Urinary bladder (tissue), 4 donors: ENCODE measurements around the gene EIF4E1B. TPM values are rescaled to one million over a fixed set of nuclear protein-coding genes. Genes with fewer than 3 reads are reported as not detected.

Experiments used
- DNase-seq: peaks from one replicate; pipeline ENCODE4 v3.0.0-alpha.2; 2015; ENCODE audit errors: extremely low spot score
- H3K27ac ChIP-seq: one replicate; pipeline ENCODE4 v1.5.1; 2013; ENCODE audit warnings: low read depth, mild to moderate bottlenecking, moderate library complexity
- H3K36me3 ChIP-seq: one replicate; pipeline ENCODE4 v1.6.1; 2013; ENCODE audit warnings: mild to moderate bottlenecking, moderate library complexity; ENCODE audit not compliant: insufficient read depth
- H3K4me1 ChIP-seq: one replicate; pipeline ENCODE4 v1.6.1; 2013; ENCODE audit warnings: mild to moderate bottlenecking, moderate library complexity; ENCODE audit not compliant: insufficient read depth
- H3K4me3 ChIP-seq: one replicate; pipeline ENCODE4 v1.5.1; 2013; ENCODE audit warnings: low read depth, low read length
- WGBS: extraction: QIAGEN DNeasy Blood & Tissue Kit; methylation state at CpG from one replicate; pipeline ENCODE4 v1.1.7; 2013; 5-methylcytosine and 5-hydroxymethylcytosine counted together
- polyA plus RNA-seq: library from polyadenylated mRNA; stranded (reverse); fragments of 200-250 nt; gene quantifications from one replicate; pipeline ENCODE4 v1.2.3, GENCODE V29; 2013
- total RNA-seq: library from RNA; depleted of rRNA; stranded (reverse); fragments of >200 nt; gene quantifications from one replicate; pipeline ENCODE4 v1.2.3, GENCODE V29; 2014
- donor health status: healthy with polysubstance abuse.
- donor health status: healthy.

Gene EIF4E1B
- total and polyA plus RNA-seq, 2 donors = not detected

- 57% methylated on average over 10 of the region's 10 CpGs for WGBS
- DNase-seq = no peak
Measured at GRCh38 chr5:176676361-176676824, 45.9 kb downstream of the EIF4E1B start.

GRCh38 chr5:176677209-176677939, 46.9 kb downstream of the EIF4E1B start:
- 81% methylated on average over 12 of the region's 12 CpGs for WGBS
- Histone ChIP-seq H3K27ac (no peak overlapping the region), H3K4me3 (no peak overlapping the region), H3K36me3 (no peaks in the 10 kb centered on the region), H3K4me1 (no peaks in the 10 kb centered on the region)
- DNase-seq = no peak

More at GRCh38 chr5:176676361-176676824, 45.9 kb downstream of the EIF4E1B start:
- H3K27ac ChIP-seq = no peak overlapping the region
- H3K4me1 ChIP-seq = no peaks in the 10 kb centered on the region
- no peaks in the 10 kb centered on the region for H3K36me3 ChIP-seq
- no peak overlapping the region for H3K4me3 ChIP-seq

DNA sequence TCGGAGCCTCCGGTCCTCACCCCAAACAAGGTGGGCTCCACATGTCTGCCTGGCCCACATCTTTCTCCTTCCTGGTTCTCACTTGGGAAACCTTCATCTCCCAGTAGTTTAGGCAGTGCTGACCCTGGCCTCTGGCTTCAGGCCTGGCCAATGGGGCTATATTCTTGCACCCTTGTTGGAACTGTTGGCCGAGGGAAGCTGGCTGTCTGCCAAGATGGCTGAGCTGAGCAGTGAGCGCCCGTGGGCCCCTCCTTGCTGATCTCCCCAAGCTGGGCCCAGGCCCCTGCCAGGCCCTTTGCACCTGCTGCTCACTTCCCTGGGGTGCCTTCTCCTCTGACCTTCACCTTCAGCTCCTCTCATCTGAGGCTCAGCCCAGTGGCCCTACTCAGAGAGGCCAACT, 48.1 kb downstream of the EIF4E1B start:
- DNase-seq = no peak
- WGBS = 61% methylated on average over 5 of the region's 5 CpGs
- no peak overlapping the region for H3K27ac ChIP-seq
- H3K36me3 ChIP-seq = no peaks in the 10 kb centered on the region
- no peak overlapping the region for H3K4me3 ChIP-seq
- H3K4me1 ChIP-seq = no peaks in the 10 kb centered on the region

DNA sequence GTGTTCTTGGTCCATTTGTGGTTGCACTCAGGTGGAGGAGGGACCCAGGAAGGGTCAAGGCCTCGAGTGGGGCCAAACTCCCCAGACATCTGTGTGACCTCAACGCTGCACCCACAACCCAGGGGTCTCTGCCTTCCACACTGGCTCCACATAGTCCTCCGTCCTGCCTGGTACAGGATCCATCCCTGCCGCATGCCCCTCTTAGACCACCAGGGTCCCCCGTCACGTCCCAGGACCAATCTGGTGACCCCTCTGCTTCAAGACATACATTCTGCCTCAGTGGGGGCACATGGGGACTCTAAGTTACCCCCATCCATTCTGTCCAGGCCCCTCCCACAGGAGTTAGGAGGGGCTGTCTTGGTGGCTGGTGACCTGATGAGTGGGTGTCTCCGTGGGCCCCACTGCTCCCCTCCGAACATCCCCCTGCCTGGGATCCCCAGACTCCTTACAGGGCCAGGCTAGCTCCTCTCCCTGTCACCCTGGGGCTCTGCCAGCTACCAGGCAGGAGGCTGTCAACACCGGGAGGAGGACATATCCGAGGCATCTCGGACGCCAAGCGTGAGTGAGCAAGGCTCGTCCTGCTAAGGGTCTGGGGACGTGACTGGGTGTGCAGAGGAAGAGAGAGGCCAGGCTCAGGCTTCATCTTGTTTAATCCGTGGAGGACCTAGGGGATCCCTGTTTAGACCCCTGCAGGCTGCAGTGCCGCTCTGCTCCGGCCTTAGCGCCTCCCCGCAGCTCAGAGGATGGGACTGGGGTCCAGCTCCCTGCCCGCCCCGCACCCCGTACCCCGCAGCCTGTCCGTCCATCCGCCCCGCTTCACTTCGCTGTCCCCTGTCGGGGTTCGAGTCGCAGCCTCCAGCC, 49.1 kb downstream of the EIF4E1B start:
- 24% methylated on average over 31 of the region's 31 CpGs for WGBS
- DNase-seq = no peak
- no peaks in the 10 kb centered on the region for H3K36me3 ChIP-seq
- no peaks in the 10 kb centered on the region for H3K4me1 ChIP-seq
- no peak overlapping the region for H3K4me3 ChIP-seq
- H3K27ac ChIP-seq = no peak overlapping the region

- Histone ChIP-seq H3K36me3 (no peaks in the 10 kb centered on the region), H3K27ac (no peak overlapping the region), H3K4me3 (no peak overlapping the region), H3K4me1 (no peaks in the 10 kb centered on the region)
- WGBS = 3% methylated on average over 33 of the region's 33 CpGs
- no peak for DNase-seq
Measured at GRCh38 chr5:176680226-176680563, 49.7 kb downstream of the EIF4E1B start.

- no peak overlapping the region for H3K4me3 ChIP-seq
- H3K4me1 ChIP-seq = no peaks in the 10 kb centered on the region
- no peak for DNase-seq
- 67% methylated on average over 6 of the region's 6 CpGs for WGBS
- H3K27ac ChIP-seq = no peak overlapping the region
- H3K36me3 ChIP-seq = no peaks in the 10 kb centered on the region
Measured at GRCh38 chr5:176682016-176682531, 51.6 kb downstream of the EIF4E1B start.

DNA sequence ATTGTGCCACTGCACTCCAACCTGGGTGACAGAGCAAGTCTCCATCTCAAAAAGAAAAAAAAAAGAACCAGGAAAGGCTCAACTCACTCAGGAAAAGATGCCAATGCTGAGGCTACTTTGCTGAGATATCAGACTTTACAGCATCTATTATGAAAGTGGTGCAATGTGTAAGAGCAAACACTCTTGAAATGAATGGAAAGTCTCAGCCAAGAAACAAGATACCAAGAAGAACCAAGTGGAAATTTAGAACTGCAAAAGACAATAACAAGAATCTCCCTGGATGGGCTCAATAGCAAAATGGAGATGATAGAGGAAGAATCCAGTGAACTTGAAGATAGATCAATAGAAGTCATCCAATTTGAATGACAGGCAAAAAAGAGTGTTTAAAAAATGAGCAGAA, 54.5 kb downstream of the EIF4E1B start:
- Histone ChIP-seq H3K36me3 (no peaks in the 10 kb centered on the region), H3K27ac (no peak overlapping the region), H3K4me3 (no peak overlapping the region), H3K4me1 (no peaks in the 10 kb centered on the region)
- no peak for DNase-seq

GRCh38 chr5:176687247-176687646, 56.8 kb downstream of the EIF4E1B start:
- H3K27ac ChIP-seq = no peak overlapping the region
- no peaks in the 10 kb centered on the region for H3K36me3 ChIP-seq
- no peak overlapping the region for H3K4me3 ChIP-seq
- WGBS = 88% methylated on average over 10 of the region's 10 CpGs
- H3K4me1 ChIP-seq = no peaks in the 10 kb centered on the region
- no peak for DNase-seq

GRCh38 chr5:176687881-176688280, 57.4 kb downstream of the EIF4E1B start:
- no peak for DNase-seq
- Histone ChIP-seq H3K4me1 (no peaks in the 10 kb centered on the region), H3K27ac (no peak overlapping the region), H3K36me3 (no peaks in the 10 kb centered on the region), H3K4me3 (no peak overlapping the region)
- 85% methylated on average over 5 of the region's 5 CpGs for WGBS

DNA sequence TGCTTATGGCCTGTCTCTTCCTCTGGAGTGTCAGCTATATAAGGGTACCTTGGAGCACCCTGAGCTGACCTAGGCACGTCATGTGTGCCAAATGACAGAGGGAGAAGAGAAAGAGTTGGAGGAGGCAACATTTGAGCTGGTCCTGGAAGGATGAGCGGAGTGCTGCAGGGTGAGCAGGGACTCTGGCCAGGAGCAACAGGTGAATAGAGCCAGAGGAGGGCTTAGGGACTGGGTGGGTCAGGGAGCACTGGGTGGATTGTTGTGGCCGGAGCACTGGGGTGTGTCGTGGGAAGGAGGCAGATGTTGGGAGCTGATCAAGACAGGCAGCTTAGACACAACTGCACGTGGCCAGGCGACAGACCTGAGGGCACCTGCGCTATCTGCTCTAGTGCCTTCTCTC, 60.4 kb downstream of the EIF4E1B start:
- Histone ChIP-seq H3K36me3 (no peaks in the 10 kb centered on the region), H3K4me3 (no peak overlapping the region), H3K27ac (no peak overlapping the region), H3K4me1 (no peaks in the 10 kb centered on the region)
- no peak for DNase-seq
- 85% methylated on average over 7 of the region's 7 CpGs for WGBS

- no peaks in the 10 kb centered on the region for H3K4me1 ChIP-seq
- H3K4me3 ChIP-seq = no peak overlapping the region
- no peak overlapping the region for H3K27ac ChIP-seq
- H3K36me3 ChIP-seq = no peaks in the 10 kb centered on the region
- 94% methylated on average over 1 of the region's 1 CpG for WGBS
- DNase-seq = no peak
Measured at GRCh38 chr5:176691524-176691923, 61.0 kb downstream of the EIF4E1B start.

DNA sequence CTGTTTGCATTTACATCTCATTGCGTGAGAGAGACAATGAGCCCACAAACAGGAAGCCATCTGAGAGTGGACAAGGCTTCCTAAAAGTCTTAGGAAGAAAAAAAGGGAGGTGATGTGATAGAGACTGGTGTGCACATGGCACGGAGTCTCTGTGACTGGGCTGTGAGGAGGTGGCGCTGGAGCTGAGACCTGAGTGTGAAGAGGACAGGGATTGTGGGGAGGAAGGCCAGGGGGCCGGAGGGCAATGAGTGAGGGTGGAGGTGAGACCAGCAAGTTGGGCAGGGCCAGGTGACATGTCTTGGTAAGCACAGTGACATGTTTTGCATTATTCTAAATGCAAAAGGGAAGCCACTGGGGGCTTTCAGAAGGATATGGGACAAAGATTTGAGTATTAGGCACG, 61.9 kb downstream of the EIF4E1B start:
- 51% methylated on average over 5 of the region's 5 CpGs for WGBS
- no peak overlapping the region for H3K27ac ChIP-seq

GRCh38 chr5:176692839-176693476, 62.5 kb downstream of the EIF4E1B start:
- WGBS = 16% methylated on average over 13 of the region's 13 CpGs
- no peak overlapping the region for H3K4me3 ChIP-seq
- H3K27ac ChIP-seq = no peak overlapping the region
- no peaks in the 10 kb centered on the region for H3K4me1 ChIP-seq
- peak; percentile 11 for DNase-seq
- no peaks in the 10 kb centered on the region for H3K36me3 ChIP-seq

More for the DNA sequence above, 61.9 kb downstream of the EIF4E1B start:
- Histone ChIP-seq H3K36me3 (no peaks in the 10 kb centered on the region), H3K4me3 (no peak overlapping the region), H3K4me1 (no peaks in the 10 kb centered on the region)
- DNase-seq = no peak
